GM12892 (cell line): Measurements from ENCODE around the gene PPM1B.

ENCODE experiments used
- POLR2A ChIP-seq: IDR thresholded peaks from 2 replicates; pipeline ENCODE4 v1.6.1; 2011; ENCODE audit warnings: low read depth, low read length, control low read depth
- POLR2AphosphoS5 ChIP-seq: IDR thresholded peaks from 2 replicates; pipeline ENCODE4 v1.6.1; 2011; ENCODE audit warnings: low read depth, low read length, control low read depth
- TAF1 ChIP-seq: IDR thresholded peaks from 2 replicates; pipeline ENCODE4 v1.6.1; 2011; ENCODE audit warnings: low read depth, mild to moderate bottlenecking, control low read depth, low read length, borderline replicate concordance

DNA sequence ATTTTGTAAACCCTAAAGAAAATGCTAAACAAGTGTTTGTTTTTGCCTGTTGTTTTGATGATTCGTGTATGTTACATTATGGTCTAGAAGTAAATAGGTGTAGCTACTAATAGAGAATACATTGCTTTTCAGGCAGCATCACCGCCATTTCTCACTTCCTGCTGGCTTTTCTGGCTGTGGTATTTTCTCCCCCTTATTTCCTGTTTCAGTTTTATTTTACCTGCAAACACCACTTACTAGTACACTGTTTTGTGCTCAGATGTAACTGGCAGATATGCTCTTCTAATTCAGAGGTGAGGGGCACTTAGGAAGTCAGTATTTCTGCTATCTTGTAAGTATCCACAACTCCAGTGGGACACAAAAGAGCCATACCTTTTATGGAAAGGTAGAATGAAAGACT lies 68.5 kb downstream of the PPM1B start:
- TF ChIP-seq POLR2A (no peak), TAF1 (no peak), POLR2AphosphoS5 (no peak)
